Endothelial cell of umbilical vein (primary cell): ENCODE data around the gene SRD5A2. TPM values are rescaled to one million over a fixed set of nuclear protein-coding genes. Genes with fewer than 3 reads are reported as not detected.
"Not testable (repeated sequence)": the region's sequence is repeated elsewhere in the genome, so short reads cannot be mapped to it uniquely, and the experiment has no call there.

Experiments
- BruUV-seq: library from RNA; stranded (reverse); fragments of 400-500 nt; replicated peaks from 2 replicates; lab custom pipeline; 2021; lab: Mats Ljungman, UMichigan
- CTCF ChIA-PET: fragments of 300-600, 350-600 bp; sonication (Branson Sonifier 250); formaldehyde crosslinking; loops from one replicate; lab custom pipeline; 2021; ENCODE audit warnings: antibody characterized with exemption, inconsistent platforms; lab: Charles Lee
- POLR2A ChIA-PET: fragments of 300-600, 350-600 bp; sonication (Branson Sonifier 250); formaldehyde crosslinking; loops from one replicate; lab custom pipeline; 2021; ENCODE audit warnings: antibody characterized with exemption, inconsistent platforms; lab: Charles Lee
- DNase-seq: peaks from one replicate; pipeline ENCODE4 v3.0.0-alpha.2; 2011; ENCODE audit warnings: low read depth, low spot score
- FAIRE-seq: peaks from 2 replicates; lab custom pipeline; 2011; peaks lifted over from hg19 to GRCh38; lab: Jason Lieb, UNC
- H2AFZ ChIP-seq: 2 replicates; pipeline ENCODE4 v1.6.0; 2012; ENCODE audit warnings: low read depth, low read length, control low read depth, inconsistent platforms
- H3K27ac ChIP-seq: 2 replicates; pipeline ENCODE4 v1.5.1; 2011; ENCODE audit warnings: low read depth, mild to moderate bottlenecking, control low read depth, low read length, moderate library complexity; ENCODE audit not compliant: insufficient read depth
- H3K27me3 ChIP-seq, 2 experiments: 2 replicates each; pipeline versions ENCODE4 v1.6.0 to v1.6.1; 2011; ENCODE audit warnings: low read length in 2 of 2, mixed read lengths in 1 of 2; ENCODE audit not compliant: control insufficient read depth in 2 of 2, insufficient read depth in 2 of 2
- H3K36me3 ChIP-seq, 2 experiments: 2 replicates in 1 of 2; 3 replicates in 1 of 2; pipeline ENCODE4 v1.5.1; 2011; ENCODE audit warnings: low read length in 2 of 2, mild to moderate bottlenecking in 1 of 2, moderate library complexity in 1 of 2; ENCODE audit not compliant: control insufficient read depth in 2 of 2, insufficient read depth in 2 of 2; ENCODE audit errors: extremely low read depth in 1 of 2
- H3K4me1 ChIP-seq: 3 replicates; pipeline ENCODE4 v1.5.1; 2011; ENCODE audit warnings: mild to moderate bottlenecking, low read length; ENCODE audit not compliant: control insufficient read depth, insufficient read depth; ENCODE audit errors: extremely low read depth
- H3K4me2 ChIP-seq: 2 replicates; pipeline ENCODE4 v1.6.1; 2011; ENCODE audit warnings: low read length, control low read depth, mixed read lengths; ENCODE audit not compliant: insufficient read depth
- H3K4me3 ChIP-seq, 3 experiments: fragments of 200-600 bp in 1 of 3; sonication (generic), shearing (Covaris generic) in 1 of 3; replicated peaks in 1 of 3; 2 replicates each; pipeline ENCODE4 v1.5.1; 2011 to 2016; ENCODE audit warnings: control low read depth in 3 of 3, low read length in 3 of 3, mild to moderate bottlenecking in 2 of 3, inconsistent platforms in 1 of 3, low read depth in 1 of 3, moderate library complexity in 1 of 3; ENCODE audit not compliant: insufficient read depth in 1 of 3
- H3K79me2 ChIP-seq: 2 replicates; pipeline ENCODE4 v1.6.0; 2012; ENCODE audit warnings: low read length, inconsistent platforms; ENCODE audit not compliant: control insufficient read depth, insufficient read depth
- H3K9ac ChIP-seq: replicated peaks from 2 replicates; pipeline ENCODE3; 2011; ENCODE audit warnings: low read length, control low read depth; ENCODE audit not compliant: insufficient read depth; ENCODE audit errors: extremely low read depth
- H3K9me1 ChIP-seq: replicated peaks from 3 replicates; pipeline ENCODE4 v1.6.0; 2011; ENCODE audit warnings: mild to moderate bottlenecking, low read length; ENCODE audit not compliant: control insufficient read depth, insufficient read depth; ENCODE audit errors: extremely low read depth
- H3K9me3 ChIP-seq: replicated peaks from 2 replicates; pipeline ENCODE4 v1.5.1; 2012; ENCODE audit warnings: low read length, inconsistent platforms; ENCODE audit not compliant: control insufficient read depth, insufficient read depth
- H4K20me1 ChIP-seq: replicated peaks from 2 replicates; pipeline ENCODE3; 2011; ENCODE audit warnings: mild to moderate bottlenecking, low read length; ENCODE audit not compliant: control insufficient read depth, insufficient read depth; ENCODE audit errors: extremely low read depth
- CTCF ChIP-seq, 2 donors: IDR thresholded peaks; 1 replicate in 1 of 2; 2 replicates in 1 of 2; pipeline ENCODE4 v1.5.1; 2011; ENCODE audit warnings: low read length in 2 of 2, mild to moderate bottlenecking in 2 of 2, moderate library complexity in 2 of 2, control low read depth in 1 of 2, inconsistent platforms in 1 of 2, low read depth in 1 of 2; ENCODE audit not compliant: insufficient read depth in 1 of 2; ENCODE audit errors: extremely low read depth in 1 of 2
- EZH2 ChIP-seq: IDR thresholded peaks from 2 replicates; pipeline ENCODE4 v1.6.1; 2012; ENCODE audit warnings: borderline replicate concordance, low read depth, mild to moderate bottlenecking, moderate library complexity, low read length, inconsistent platforms; ENCODE audit not compliant: severe bottlenecking
- FOS ChIP-seq: IDR thresholded peaks from 2 replicates; pipeline ENCODE4 v1.6.1; 2011; ENCODE audit warnings: mild to moderate bottlenecking, low read length, moderate library complexity, borderline replicate concordance; ENCODE audit not compliant: insufficient read depth
- GATA2 ChIP-seq: IDR thresholded peaks from 2 replicates; pipeline ENCODE4 v1.7.0; 2011; ENCODE audit warnings: low read depth, mild to moderate bottlenecking, moderate library complexity, mixed read lengths, low read length; ENCODE audit not compliant: insufficient read length, insufficient read depth
- JUN ChIP-seq: IDR thresholded peaks from 2 replicates; pipeline ENCODE4 v1.6.1; 2011; ENCODE audit warnings: borderline replicate concordance, low read depth; ENCODE audit not compliant: insufficient read length, insufficient read depth
- MAX ChIP-seq: IDR thresholded peaks from 2 replicates; pipeline ENCODE4 v1.6.1; 2011; ENCODE audit not compliant: insufficient read depth, insufficient read length
- MYC ChIP-seq: IDR thresholded peaks from one replicate; pipeline ENCODE4 v1.6.1; 2011; ENCODE audit warnings: mild to moderate bottlenecking, low read depth, low read length
- POLR2A ChIP-seq: IDR thresholded peaks from 2 replicates; pipeline ENCODE4 v1.6.1; 2012; ENCODE audit warnings: low read depth, mild to moderate bottlenecking, control low read depth, low read length
- POLR2AphosphoS5 ChIP-seq: IDR thresholded peaks from 2 replicates; pipeline ENCODE4 v1.6.1; 2012; ENCODE audit warnings: low read depth, mild to moderate bottlenecking, control low read depth, low read length, moderate library complexity; ENCODE audit not compliant: insufficient read depth
- dilution Hi-C: fragments of 300-500 bp; cut with MboI; formaldehyde crosslinking; loops from one replicate; pipeline ENCODE4 v1.15.0; 2019; ENCODE audit warnings: low sequenced_read_pairs; ENCODE audit not compliant: extremely low pct_ligation_motif_present
- intact Hi-C: fragments of 100-400 bp; cut with micrococcal nuclease; formaldehyde crosslinking; loops from one replicate; pipeline ENCODE4 v1.10.0; 2022
- polyA plus RNA-seq, 4 experiments: library from polyadenylated mRNA; depleted of rRNA in 3 of 4; stranded (reverse) in 3 of 4; unstranded in 1 of 4; fragments of >200 nt; gene quantifications; 2 replicates each; pipeline versions ENCODE4 v1.2.1 to v1.2.3, GENCODE V29; 2011 to 2012; ENCODE audit warnings: missing spikeins in 1 of 4
- total RNA-seq: library from RNA; stranded (reverse); gene quantifications from 2 replicates; pipeline ENCODE4 v1.2.3, GENCODE V29; 2021

The SRD5A2 gene
- total and polyA plus RNA-seq, 2 donors (not counting 3 experiments of a cell fraction or from before 2014, with no cell fraction given) = not detected

GRCh38 chr2:31504311-31504710 is 76.4 kb downstream of the SRD5A2 start:
- CTCF ChIA-PET = no interaction called here
- intact Hi-C loops = no loop called here

GRCh38 chr2:31496451-31496874 is 84.3 kb downstream of the SRD5A2 start:
- H3K4me1 ChIP-seq, H3K36me3 ChIP-seq, H3K4me2 ChIP-seq, H3K4me3 ChIP-seq, H3K79me2 ChIP-seq, POLR2A ChIA-PET, H3K9me3 ChIP-seq, DNase-seq, BruUV-seq, H2AFZ ChIP-seq, H4K20me1 ChIP-seq, H3K27ac ChIP-seq, H3K9ac ChIP-seq, H3K9me1 ChIP-seq, CTCF ChIA-PET, intact Hi-C loops, FAIRE-seq, dilution Hi-C loops, H3K27me3 ChIP-seq: not testable (repeated sequence)

More at GRCh38 chr2:31504311-31504710, 76.4 kb downstream of the SRD5A2 start:
- no peak overlapping the region for H3K9ac ChIP-seq
- DNase-seq (no peak), FAIRE-seq (no peak)
- H4K20me1 ChIP-seq = no peaks in the 10 kb centered on the region
- no peaks in the 10 kb centered on the region for H3K9me1 ChIP-seq
- dilution Hi-C loops = no loop called here
- no peak overlapping the region for H2AFZ ChIP-seq
- no peaks in the 10 kb centered on the region for H3K27me3 ChIP-seq
- TF ChIP-seq EZH2 (no peak), GATA2 (no peak), POLR2A (no peak), JUN (no peak), MAX (no peak), MYC (no peak), CTCF (IDR thresholded peaks at IDR 0.05; ENCODE audit: extremely low read depth in 1 of 2, insufficient read depth in 1 of 2, low read depth in 1 of 2, low read length in 2 of 2) (no peak), POLR2AphosphoS5 (no peak), FOS (no peak)
- no peak overlapping the region for H3K4me3 ChIP-seq
- H3K27ac ChIP-seq = no peak overlapping the region
- no peaks in the 10 kb centered on the region for H3K9me3 ChIP-seq
- BruUV-seq = no TSS peak
- no peaks in the 10 kb centered on the region for H3K4me1 ChIP-seq
- no peaks in the 10 kb centered on the region for H3K36me3 ChIP-seq
- H3K79me2 ChIP-seq = no peaks in the 10 kb centered on the region
- H3K4me2 ChIP-seq = no peak overlapping the region
- POLR2A ChIA-PET = no interaction called here

- H3K9me3 ChIP-seq, H3K79me2 ChIP-seq, POLR2A ChIA-PET, H3K9me1 ChIP-seq, H3K4me2 ChIP-seq, intact Hi-C loops, H3K4me1 ChIP-seq, H2AFZ ChIP-seq, dilution Hi-C loops, H3K27ac ChIP-seq, H4K20me1 ChIP-seq, FAIRE-seq, H3K27me3 ChIP-seq, DNase-seq, H3K4me3 ChIP-seq, BruUV-seq, H3K36me3 ChIP-seq, H3K9ac ChIP-seq, CTCF ChIA-PET: not testable (repeated sequence)
Measured at GRCh38 chr2:31489339-31489738, 91.4 kb downstream of the SRD5A2 start.
